GM19455 (cell line): Measurements from ENCODE around the gene ACER3.
"Not testable (repeated sequence)": the region's sequence is repeated elsewhere in the genome, so short reads cannot be mapped to it uniquely, and the experiment has no call there.

ENCODE experiments used
- ATAC-seq: cut with Tn5 transposase; IDR thresholded peaks from one replicate; pipeline ENCODE4 v1.9.1; 2021; ENCODE audit not compliant: unreplicated experiment

The ACER3 gene

GRCh38 chr11:77036398-77036797 lies 175.7 kb downstream of the ACER3 start:
- no peak for ATAC-seq

- no peak for ATAC-seq
Observed at GRCh38 chr11:77037057-77037456, 176.3 kb downstream of the ACER3 start.

- ATAC-seq, result no peak
Observed at GRCh38 chr11:77038029-77038824, 177.5 kb downstream of the ACER3 start.

GRCh38 chr11:77038825-77039326 lies 178.2 kb downstream of the ACER3 start:
- ATAC-seq, result no peak

GRCh38 chr11:77039491-77040400 lies 179.0 kb downstream of the ACER3 start:
- no peak for ATAC-seq

GRCh38 chr11:77040401-77040777 lies 179.7 kb downstream of the ACER3 start:
- ATAC-seq, result no peak

- ATAC-seq, result no peak
Observed at GRCh38 chr11:77040889-77041288, 180.2 kb downstream of the ACER3 start.

GRCh38 chr11:77042111-77042726 lies 181.5 kb downstream of the ACER3 start:
- ATAC-seq, result no peak

GRCh38 chr11:77044356-77044755 lies 183.6 kb downstream of the ACER3 start:
- ATAC-seq, result no peak

- no peak for ATAC-seq
Observed at GRCh38 chr11:77044886-77045285, 184.2 kb downstream of the ACER3 start.

- no peak for ATAC-seq
Observed at GRCh38 chr11:77046060-77046501, 185.4 kb downstream of the ACER3 start.

- peak; percentile 73 for ATAC-seq
Observed at GRCh38 chr11:77047007-77047927, 186.5 kb downstream of the ACER3 start.

- not testable (repeated sequence) for ATAC-seq
Observed at GRCh38 chr11:77047928-77048446, 187.3 kb downstream of the ACER3 start.

GRCh38 chr11:77049026-77049425 lies 188.3 kb downstream of the ACER3 start:
- ATAC-seq, result no peak

GRCh38 chr11:77051511-77051910 lies 190.8 kb downstream of the ACER3 start:
- no peak for ATAC-seq

- no peak for ATAC-seq
Observed at GRCh38 chr11:77052518-77052917, 191.8 kb downstream of the ACER3 start.

GRCh38 chr11:77053217-77054015 lies 192.7 kb downstream of the ACER3 start:
- ATAC-seq, result no peak

- no peak for ATAC-seq
Observed at GRCh38 chr11:77054084-77054483, 193.4 kb downstream of the ACER3 start.

GRCh38 chr11:77055101-77055561 lies 194.4 kb downstream of the ACER3 start:
- ATAC-seq, result no peak
